Trophoblast cell (in vitro differentiated cells and primary cell): ENCODE results near the gene PLEKHJ1. TPM values are rescaled to one million over a fixed set of nuclear protein-coding genes. Genes with fewer than 3 reads are reported as not detected.
A peak's percentile ranks its signal among the peaks of the same experiment; 100 is the strongest.

Source experiments
- DNase-seq, 2 donors: peaks; one replicate each; pipeline ENCODE4 v3.0.0-alpha.2; 2016
- H2AFZ ChIP-seq: 2 replicates; pipeline ENCODE4 v1.6.1; 2013; ENCODE audit warnings: low read length, moderate library complexity, mild to moderate bottlenecking; ENCODE audit not compliant: insufficient read depth, poor library complexity
- H2AK5ac ChIP-seq: 2 replicates; pipeline ENCODE4 v1.6.1; 2013; ENCODE audit warnings: mild to moderate bottlenecking, low read length
- H2BK120ac ChIP-seq: 2 replicates; pipeline ENCODE4 v1.6.1; 2013; ENCODE audit warnings: low read length, mild to moderate bottlenecking, moderate library complexity; ENCODE audit not compliant: insufficient read depth, poor library complexity
- H2BK12ac ChIP-seq: 2 replicates; pipeline ENCODE4 v1.6.1; 2013; ENCODE audit warnings: mild to moderate bottlenecking, low read length, moderate library complexity
- H2BK5ac ChIP-seq: 2 replicates; pipeline ENCODE4 v1.6.1; 2013; ENCODE audit warnings: low read length, low read depth, moderate library complexity, mild to moderate bottlenecking; ENCODE audit not compliant: poor library complexity
- H3K14ac ChIP-seq: 2 replicates; pipeline ENCODE4 v1.6.1; 2013; ENCODE audit warnings: mild to moderate bottlenecking, low read length
- H3K18ac ChIP-seq: 2 replicates; pipeline ENCODE4 v1.6.1; 2013; ENCODE audit warnings: mild to moderate bottlenecking, low read length
- H3K23ac ChIP-seq: 2 replicates; pipeline ENCODE4 v1.6.1; 2013; ENCODE audit warnings: low read length
- H3K27ac ChIP-seq: 2 replicates; pipeline ENCODE4 v1.5.1; 2013; ENCODE audit warnings: low read depth, mild to moderate bottlenecking, inconsistent platforms, low read length, moderate library complexity
- H3K27me3 ChIP-seq: 2 replicates; pipeline ENCODE4 v1.6.1; 2013; ENCODE audit warnings: inconsistent platforms, mild to moderate bottlenecking, low read length, moderate library complexity; ENCODE audit not compliant: insufficient read depth
- H3K36me3 ChIP-seq, 2 experiments: 1 replicate in 1 of 2; 2 replicates in 1 of 2; pipeline ENCODE4 v1.6.1; 2013; ENCODE audit warnings: low read length in 2 of 2, mild to moderate bottlenecking in 2 of 2, moderate library complexity in 1 of 2; ENCODE audit not compliant: insufficient read depth in 2 of 2, control insufficient read depth in 1 of 2
- H3K4ac ChIP-seq: 2 replicates; pipeline ENCODE4 v1.6.1; 2013; ENCODE audit warnings: low read depth, mild to moderate bottlenecking, low read length, moderate library complexity
- H3K4me1 ChIP-seq, 2 experiments: 1 replicate in 1 of 2; 2 replicates in 1 of 2; pipeline ENCODE4 v1.6.1; 2013; ENCODE audit warnings: low read length in 2 of 2, mild to moderate bottlenecking in 2 of 2, moderate library complexity in 1 of 2; ENCODE audit not compliant: insufficient read depth in 2 of 2, control insufficient read depth in 1 of 2
- H3K4me2 ChIP-seq: 2 replicates; pipeline ENCODE4 v1.6.1; 2013; ENCODE audit warnings: inconsistent platforms, mild to moderate bottlenecking, low read length, moderate library complexity
- H3K4me3 ChIP-seq: 2 replicates; pipeline ENCODE4 v1.5.1; 2013; ENCODE audit warnings: mild to moderate bottlenecking, low read depth, low read length, inconsistent platforms
- H3K79me1 ChIP-seq: one replicate; pipeline ENCODE4 v1.6.1; 2013; ENCODE audit warnings: low read length
- H3K79me2 ChIP-seq: 2 replicates; pipeline ENCODE4 v1.6.1; 2013; ENCODE audit warnings: low read length, mild to moderate bottlenecking; ENCODE audit not compliant: control insufficient read depth, insufficient read depth, poor library complexity
- H3K9ac ChIP-seq: 2 replicates; pipeline ENCODE4 v1.6.1; 2013; ENCODE audit warnings: mild to moderate bottlenecking, low read length
- H3K9me3 ChIP-seq: 2 replicates; pipeline ENCODE4 v1.6.1; 2013; ENCODE audit warnings: low read depth, mild to moderate bottlenecking, control low read depth, inconsistent platforms, low read length; ENCODE audit not compliant: insufficient read depth
- H4K12ac ChIP-seq: 2 replicates; pipeline ENCODE4 v1.6.1; 2013; ENCODE audit warnings: low read depth, mild to moderate bottlenecking, low read length, moderate library complexity
- H4K8ac ChIP-seq: 2 replicates; pipeline ENCODE4 v1.6.1; 2013; ENCODE audit warnings: low read depth, mild to moderate bottlenecking, low read length, moderate library complexity
- H4K91ac ChIP-seq: one replicate; pipeline ENCODE4 v1.6.1; 2013; ENCODE audit warnings: low read depth, mild to moderate bottlenecking, low read length, moderate library complexity
- WGBS: extraction: QIAGEN DNeasy Blood & Tissue Kit; methylation state at CpG from one replicate; pipeline ENCODE4 v1.1.7; 2013; ENCODE audit warnings: missing lambda C conversion rate; ENCODE audit not compliant: insufficient read length, insufficient coverage; ENCODE audit errors: extremely low coverage; 5-methylcytosine and 5-hydroxymethylcytosine counted together
- polyA plus RNA-seq: library from polyadenylated mRNA; stranded (reverse); fragments of 200-250 nt; gene quantifications from 2 replicates; pipeline ENCODE4 v1.2.3, GENCODE V29; 2013

PLEKHJ1 gene, protein sequence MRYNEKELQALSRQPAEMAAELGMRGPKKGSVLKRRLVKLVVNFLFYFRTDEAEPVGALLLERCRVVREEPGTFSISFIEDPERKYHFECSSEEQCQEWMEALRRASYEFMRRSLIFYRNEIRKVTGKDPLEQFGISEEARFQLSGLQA
- polyA plus RNA-seq, result 71.1 and 72.2 TPM in 2 replicates

DNA sequence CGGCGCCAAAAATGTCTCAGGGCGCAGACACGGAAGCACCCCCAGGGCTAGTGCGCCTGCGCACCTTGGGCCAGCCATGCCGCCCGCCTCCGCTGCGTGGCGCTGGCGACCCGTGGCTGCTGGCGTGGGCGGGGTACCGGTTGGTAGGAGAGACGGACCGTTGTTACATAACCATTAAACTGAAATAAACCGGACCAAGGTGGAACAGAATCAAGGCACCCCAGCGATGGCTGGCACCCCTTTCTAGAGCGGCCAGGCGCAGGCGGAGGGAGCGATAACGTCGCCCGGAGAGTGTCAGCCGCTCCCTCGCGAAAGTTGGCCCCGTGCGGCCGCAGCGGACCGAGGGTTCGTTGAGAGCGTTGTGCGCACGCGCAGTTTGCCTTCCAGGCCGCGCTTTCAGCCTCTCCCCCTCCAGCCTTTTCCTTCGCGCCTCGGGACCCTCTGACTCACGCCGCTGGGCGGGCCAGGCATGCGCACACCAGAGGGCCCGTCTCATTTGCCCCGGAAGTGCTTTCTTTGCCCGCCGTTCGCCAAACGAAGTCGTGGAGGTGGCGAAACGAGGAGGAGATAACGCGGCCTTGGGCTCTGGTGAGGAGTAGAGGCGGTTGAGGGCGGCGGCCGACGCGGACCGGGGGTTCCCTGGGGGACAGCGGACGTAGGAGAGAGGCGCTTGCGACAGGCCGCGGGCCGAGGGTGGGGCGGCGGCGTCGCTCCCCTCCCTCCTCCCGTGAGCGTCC is at the start of gene PLEKHJ1, which contains the start of gene SF3A2:
TSS of gene PLEKHJ1 (minus strand) at position 16 of the 737 bp plus-strand sequence. CDS start 81 bp downstream, outside the sequence.
TSS of gene SF3A2 (plus strand) at position 511 of the 737 bp plus-strand sequence. CDS start 6,595 bp downstream, outside the sequence.
- H2AFZ ChIP-seq, result peak within 1 kb of the TSS; percentile 96
- peak within 1 kb of the TSS; percentile 99 for H3K4ac ChIP-seq
- H3K27ac ChIP-seq, result peak within 1 kb of the TSS; percentile 97
- peak within 1 kb of the TSS; percentile 9 for H2BK12ac ChIP-seq
- no CpG with 5 or more reads among the region's 80 CpGs for WGBS
- peak within 1 kb of the TSS; percentile 99 for H4K8ac ChIP-seq
- peak within 1 kb of the TSS; percentile 88 for H4K91ac ChIP-seq
- H2AK5ac ChIP-seq, result peak within 1 kb of the TSS; percentile 97
- H3K36me3 ChIP-seq, result peaks cover 34 to 44% of the 10 kb centered on the region in 2 experiments
- H3K9me3 ChIP-seq, result peaks cover 4% of the 10 kb centered on the region
- H2BK5ac ChIP-seq, result peak within 1 kb of the TSS; percentile 94
- peaks cover 16% of the 10 kb centered on the region for H3K79me1 ChIP-seq
- peaks cover 12 to 15% of the 10 kb centered on the region in 2 experiments for H3K4me1 ChIP-seq
- peak within 1 kb of the TSS; percentile 94 for H3K4me3 ChIP-seq
- H4K12ac ChIP-seq, result peak within 1 kb of the TSS; percentile 86
- H3K9ac ChIP-seq, result peak within 1 kb of the TSS; percentile 96
- peak within 1 kb of the TSS; percentile 99 for H3K14ac ChIP-seq
- H3K27me3 ChIP-seq, result no peaks in the 10 kb centered on the region
- peak within 1 kb of the TSS; percentile 97 for H2BK120ac ChIP-seq
- H3K4me2 ChIP-seq, result peak within 1 kb of the TSS; percentile 92
- H3K23ac ChIP-seq, result no peak within 1 kb of the TSS
- peaks cover 55% of the 10 kb centered on the region for H3K79me2 ChIP-seq
- peak within 1 kb of the TSS; percentile 99 for H3K18ac ChIP-seq
- peak; percentile 97 to 99 for DNase-seq

DNA sequence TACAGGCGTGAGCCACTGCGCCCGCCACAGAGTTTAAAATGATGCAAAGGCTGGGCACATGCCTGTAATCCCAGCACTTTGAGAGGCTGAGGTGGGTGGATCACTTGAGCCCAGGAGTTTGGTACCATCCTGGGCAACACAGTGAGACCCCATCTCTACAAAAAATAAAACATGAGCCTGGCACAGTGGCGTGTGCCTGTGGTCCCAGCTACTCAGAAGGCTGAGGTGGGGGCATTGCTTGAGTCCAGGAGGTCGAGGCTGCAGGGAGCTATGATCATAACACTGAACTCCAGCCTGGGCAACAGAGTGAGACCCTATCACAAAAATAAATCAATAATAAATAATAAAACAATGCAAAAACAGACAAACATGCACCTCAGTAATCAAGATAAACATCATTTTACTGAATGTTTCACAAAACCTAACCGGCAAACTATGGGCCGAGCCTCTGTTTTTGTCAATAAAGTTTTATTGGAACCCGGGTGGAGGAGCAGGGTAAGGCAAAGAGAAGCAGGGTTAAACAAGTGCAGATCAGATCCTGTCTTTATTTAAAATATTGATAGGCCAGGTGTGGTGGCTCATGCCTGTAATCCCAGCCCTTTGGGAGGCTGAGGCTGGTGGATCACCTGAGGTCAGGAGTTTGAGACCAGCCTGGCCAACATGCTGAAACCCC is 47.8 kb upstream of the PLEKHJ1 start:
- no peak overlapping the region for H3K9ac ChIP-seq

DNA sequence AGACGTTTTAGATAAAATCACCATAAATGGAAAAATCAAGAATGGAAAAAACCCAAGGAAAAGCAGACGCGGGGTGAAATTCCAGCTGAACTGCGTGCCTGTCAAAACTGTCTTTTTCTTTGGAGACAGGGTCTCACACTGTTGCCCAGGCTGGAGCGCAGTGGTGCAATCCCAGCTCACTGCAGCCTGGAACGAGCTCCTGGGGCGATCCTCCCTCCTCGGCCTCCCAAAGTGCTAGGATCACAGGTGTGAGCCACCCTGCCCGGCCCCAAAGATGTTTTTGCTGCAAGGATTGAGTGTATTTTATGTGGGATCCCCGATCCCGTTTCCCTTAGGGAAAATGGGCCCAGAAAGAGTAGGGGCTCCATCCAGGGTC is 46.7 kb upstream of the PLEKHJ1 start:
- H3K9me3 ChIP-seq, result no peaks in the 10 kb centered on the region
- no peak overlapping the region for H4K8ac ChIP-seq
- H3K4me1 ChIP-seq, result peaks cover 7 to 8% of the 10 kb centered on the region in 2 experiments
- no peaks in the 10 kb centered on the region for H3K79me2 ChIP-seq
- H4K12ac ChIP-seq, result no peak overlapping the region
- no peak overlapping the region for H3K18ac ChIP-seq
- no peak overlapping the region for H3K4me3 ChIP-seq
- H3K4ac ChIP-seq, result no peak overlapping the region
- H4K91ac ChIP-seq, result no peak overlapping the region
- no CpG with 5 or more reads among the region's 11 CpGs for WGBS
- no peak overlapping the region for H3K23ac ChIP-seq
- H3K9ac ChIP-seq, result no peak overlapping the region
- H2AK5ac ChIP-seq, result peak overlapping the region; percentile 32
- DNase-seq, result no peak
- H2BK5ac ChIP-seq, result no peak overlapping the region
- no peak overlapping the region for H2BK12ac ChIP-seq
- H3K79me1 ChIP-seq, result peaks cover 3% of the 10 kb centered on the region
- H3K27me3 ChIP-seq, result peaks cover 6% of the 10 kb centered on the region
- no peak overlapping the region for H3K4me2 ChIP-seq
- no peaks in the 10 kb centered on the region for H3K36me3 ChIP-seq
- no peak overlapping the region for H2BK120ac ChIP-seq
- no peak overlapping the region for H3K14ac ChIP-seq
- H3K27ac ChIP-seq, result no peak overlapping the region
- no peak overlapping the region for H2AFZ ChIP-seq

More for the DNA sequence above, 47.8 kb upstream of the PLEKHJ1 start:
- no peak overlapping the region for H3K4ac ChIP-seq
- H3K4me3 ChIP-seq, result no peak overlapping the region
- H3K4me1 ChIP-seq, result peaks cover 7 to 8% of the 10 kb centered on the region in 2 experiments
- peaks cover 14% of the 10 kb centered on the region for H3K27me3 ChIP-seq
- WGBS, result no CpG with 5 or more reads among the region's 8 CpGs
- no peak overlapping the region for H3K23ac ChIP-seq
- no peak for DNase-seq
- H3K36me3 ChIP-seq, result no peaks in the 10 kb centered on the region
- H4K91ac ChIP-seq, result no peak overlapping the region
- no peak overlapping the region for H3K14ac ChIP-seq
- H2AFZ ChIP-seq, result no peak overlapping the region
- no peak overlapping the region for H3K27ac ChIP-seq
- no peak overlapping the region for H2BK12ac ChIP-seq
- no peak overlapping the region for H2BK5ac ChIP-seq
- no peaks in the 10 kb centered on the region for H3K79me2 ChIP-seq
- no peak overlapping the region for H3K4me2 ChIP-seq
- H2BK120ac ChIP-seq, result no peak overlapping the region
- no peak overlapping the region for H4K8ac ChIP-seq
- H3K18ac ChIP-seq, result no peak overlapping the region
- peaks cover 3% of the 10 kb centered on the region for H3K79me1 ChIP-seq
- peaks cover 6% of the 10 kb centered on the region for H3K9me3 ChIP-seq
- no peak overlapping the region for H2AK5ac ChIP-seq
- no peak overlapping the region for H4K12ac ChIP-seq

DNA sequence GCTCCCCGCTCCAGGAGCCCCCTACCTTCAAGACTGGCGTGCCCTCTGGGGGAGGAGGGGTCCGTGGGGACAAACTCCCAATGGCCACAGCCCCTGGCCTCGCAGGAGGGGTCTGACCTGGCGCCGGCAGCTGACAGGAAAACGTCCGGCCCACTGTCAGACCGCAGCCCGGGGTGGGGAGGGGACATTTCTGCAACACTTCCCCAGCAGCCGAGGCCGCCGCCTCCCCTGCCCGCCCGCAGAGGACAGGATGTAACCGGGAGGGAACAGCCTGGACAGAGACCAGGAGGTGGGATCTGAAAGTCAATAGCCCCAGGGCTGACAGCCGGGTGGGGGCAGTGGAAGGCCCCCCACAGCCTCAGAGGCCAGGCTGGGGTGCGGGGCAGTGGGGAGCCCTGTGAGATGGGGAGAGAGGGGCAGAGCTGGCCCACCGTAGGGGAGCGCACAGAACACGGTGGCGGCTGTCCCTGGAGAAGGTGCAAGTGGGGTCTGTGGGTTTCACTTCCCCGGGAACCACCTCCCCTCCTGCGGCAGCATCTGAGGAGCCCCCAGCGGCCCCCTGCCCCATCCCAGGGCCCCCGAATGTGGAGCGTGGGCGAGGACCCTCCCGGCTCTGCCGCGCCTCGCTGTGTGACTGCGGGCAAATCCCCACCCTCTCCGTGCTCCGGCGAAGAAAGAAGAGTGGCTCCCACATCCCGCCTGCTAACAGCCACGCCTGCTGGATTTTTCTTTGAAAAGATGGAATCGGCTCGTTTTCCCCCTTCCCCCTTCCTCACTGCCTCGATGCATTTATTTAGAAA is 46.1 kb upstream of the PLEKHJ1 start, which contains the start of gene PEAK3:
TSS of gene PEAK3 (minus strand) at position 114 of the 800 bp plus-strand sequence. CDS start 1,244 bp downstream, outside the sequence.
- no peak within 1 kb of the TSS for H2BK120ac ChIP-seq
- H3K4me3 ChIP-seq, result no peak within 1 kb of the TSS
- peaks cover 3% of the 10 kb centered on the region for H3K79me1 ChIP-seq
- no peak within 1 kb of the TSS for H3K14ac ChIP-seq
- no peak within 1 kb of the TSS for H2BK5ac ChIP-seq
- peak within 1 kb of the TSS; percentile 52 for H3K4me2 ChIP-seq
- H4K91ac ChIP-seq, result no peak within 1 kb of the TSS
- H2BK12ac ChIP-seq, result no peak within 1 kb of the TSS
- no peaks in the 10 kb centered on the region for H3K36me3 ChIP-seq
- no peaks in the 10 kb centered on the region for H3K9me3 ChIP-seq
- H4K8ac ChIP-seq, result no peak within 1 kb of the TSS
- H3K9ac ChIP-seq, result no peak within 1 kb of the TSS
- DNase-seq, result peak in 1 of 2 donors; percentile 46
- no CpG with 5 or more reads among the region's 41 CpGs for WGBS
- peaks cover 2% of the 10 kb centered on the region for H3K27me3 ChIP-seq
- H2AK5ac ChIP-seq, result peak within 1 kb of the TSS; percentile 47
- H3K79me2 ChIP-seq, result no peaks in the 10 kb centered on the region
- peak within 1 kb of the TSS; percentile 37 for H3K18ac ChIP-seq
- peak within 1 kb of the TSS; percentile 59 for H2AFZ ChIP-seq
- no peak within 1 kb of the TSS for H3K4ac ChIP-seq
- H4K12ac ChIP-seq, result no peak within 1 kb of the TSS
- H3K27ac ChIP-seq, result no peak within 1 kb of the TSS
- H3K23ac ChIP-seq, result no peak within 1 kb of the TSS
- peaks cover 7 to 8% of the 10 kb centered on the region in 2 experiments for H3K4me1 ChIP-seq
